SJCRH30 (cell line): ENCODE measurements around the gene AP3B1. TPM values are rescaled to one million over a fixed set of nuclear protein-coding genes. Genes with fewer than 3 reads are reported as not detected.
"Not testable (repeated sequence)": the region's sequence is repeated elsewhere in the genome, so short reads cannot be mapped to it uniquely, and the experiment has no call there.

Experiments
- DNase-seq, 2 experiments: peaks; one replicate each; pipeline ENCODE4 v3.0.0-alpha.2; 2015 to 2020
- H3K27ac ChIP-seq: fragments of 250-450 bp; sonication (Bioruptor Pico); 2 replicates; pipeline ENCODE4 v1.5.1; 2020; ENCODE audit warnings: mild to moderate bottlenecking, moderate library complexity
- H3K27me3 ChIP-seq: fragments of 250-450 bp; sonication (Bioruptor Pico); 2 replicates; pipeline ENCODE4 v1.5.1; 2020; ENCODE audit warnings: mild to moderate bottlenecking, moderate library complexity
- H3K36me3 ChIP-seq: fragments of 250-450 bp; sonication (Bioruptor Pico); 2 replicates; pipeline ENCODE4 v1.5.1; 2020; ENCODE audit warnings: mild to moderate bottlenecking, moderate library complexity
- H3K4me1 ChIP-seq: fragments of 250-450 bp; sonication (Bioruptor Pico); 2 replicates; pipeline ENCODE4 v1.5.1; 2020; ENCODE audit warnings: mild to moderate bottlenecking, moderate library complexity
- H3K4me3 ChIP-seq: fragments of 250-450 bp; sonication (Bioruptor Pico); 2 replicates; pipeline ENCODE4 v1.5.1; 2020; ENCODE audit warnings: mild to moderate bottlenecking, moderate library complexity
- H3K9me3 ChIP-seq: fragments of 250-450 bp; sonication (Bioruptor Pico); replicated peaks from 2 replicates; pipeline ENCODE4 v1.5.1; 2020; ENCODE audit warnings: mild to moderate bottlenecking, moderate library complexity
- total RNA-seq: library from RNA; depleted of rRNA; stranded (reverse); fragments of >200 nt; shearing (Covaris generic); gene quantifications from 2 replicates; pipeline ENCODE4 v1.2.3, GENCODE V29; 2014

AP3B1 gene
- total RNA-seq, 1 experiment from 2014 or later = 93.0 TPM

DNA sequence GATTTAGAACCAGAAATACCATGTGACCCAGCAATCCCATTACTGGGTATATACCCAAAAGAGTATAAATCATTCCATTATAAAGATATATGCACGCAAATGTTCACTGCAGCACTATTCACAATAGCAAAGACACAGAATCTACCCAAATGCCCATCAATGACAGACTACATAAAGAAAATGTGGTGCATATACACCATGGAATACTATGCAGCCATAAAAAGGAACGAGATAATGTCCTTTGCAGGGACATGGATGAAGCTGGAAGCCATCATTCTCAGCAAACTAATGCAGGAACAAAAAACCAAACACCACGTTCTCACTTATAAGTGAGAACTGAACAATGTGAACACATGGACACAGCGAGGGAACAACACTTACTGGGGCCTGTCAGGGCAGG, 105.8 kb downstream of the AP3B1 start:
- not testable (repeated sequence) for DNase-seq, H3K4me1 ChIP-seq

DNA sequence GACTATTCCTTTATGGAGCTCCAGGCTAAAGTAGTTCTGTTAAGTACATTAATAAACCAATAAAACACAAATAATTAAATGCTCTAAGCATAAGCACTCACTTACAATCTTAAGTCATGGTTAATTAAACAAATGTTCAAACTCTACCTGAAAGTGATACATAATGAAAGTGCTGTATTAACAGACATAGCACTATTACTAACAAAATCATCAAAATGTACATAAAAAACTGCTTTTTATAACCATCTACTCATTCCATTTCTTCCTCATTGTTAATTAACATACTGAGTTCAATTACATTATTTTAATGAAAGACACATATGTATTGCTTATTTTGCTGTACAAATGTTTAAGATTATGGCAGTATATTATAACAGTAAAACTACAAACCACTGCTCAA, 107.3 kb downstream of the AP3B1 start:
- Histone ChIP-seq H3K4me3 (no peak overlapping the region), H3K27ac (no peak overlapping the region), H3K9me3 (no peaks in the 10 kb centered on the region; the same call in 1 of the 2 replicates), H3K4me1 (no peaks in the 10 kb centered on the region), H3K36me3 (0 out of 2 replicates have a peak, but pooled peaks cover 3% of the 10 kb centered on the region), H3K27me3 (no peaks in the 10 kb centered on the region)
- DNase-seq = no peak

More for the DNA sequence above, 105.8 kb downstream of the AP3B1 start:
- not testable (repeated sequence) for H3K27me3 ChIP-seq, H3K9me3 ChIP-seq, H3K4me3 ChIP-seq, H3K27ac ChIP-seq, H3K36me3 ChIP-seq

- H3K4me1 ChIP-seq = no peaks in the 10 kb centered on the region
- no peak for DNase-seq
- no peaks in the 10 kb centered on the region for H3K27me3 ChIP-seq
- H3K9me3 ChIP-seq = no peaks in the 10 kb centered on the region
- H3K27ac ChIP-seq = no peak overlapping the region
- H3K4me3 ChIP-seq = no peak overlapping the region
- peaks cover 13% of the 10 kb centered on the region for H3K36me3 ChIP-seq
Measured at GRCh38 chr5:78182838-78183237, 111.7 kb downstream of the AP3B1 start.

DNA sequence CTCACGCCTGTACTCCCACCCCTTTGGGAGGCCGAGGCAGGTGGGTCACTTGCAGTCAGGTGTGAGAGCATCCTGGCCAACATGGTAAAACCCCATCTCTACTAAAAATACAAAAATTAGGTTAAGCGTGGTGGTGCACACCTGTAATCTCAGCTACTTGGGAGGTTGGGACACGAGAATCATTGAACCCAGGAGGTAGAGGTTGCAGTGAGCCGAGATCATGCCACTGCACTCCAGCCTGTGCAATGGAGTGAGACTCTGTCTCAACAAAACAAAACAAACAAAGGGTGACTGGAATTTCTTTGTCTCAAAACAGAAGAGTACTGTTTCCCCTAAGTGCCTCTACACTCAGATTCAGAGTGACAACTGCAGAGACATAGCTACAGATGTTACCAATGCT, 116.1 kb downstream of the AP3B1 start:
- H3K36me3 ChIP-seq = peaks cover 43% of the 10 kb centered on the region

DNA sequence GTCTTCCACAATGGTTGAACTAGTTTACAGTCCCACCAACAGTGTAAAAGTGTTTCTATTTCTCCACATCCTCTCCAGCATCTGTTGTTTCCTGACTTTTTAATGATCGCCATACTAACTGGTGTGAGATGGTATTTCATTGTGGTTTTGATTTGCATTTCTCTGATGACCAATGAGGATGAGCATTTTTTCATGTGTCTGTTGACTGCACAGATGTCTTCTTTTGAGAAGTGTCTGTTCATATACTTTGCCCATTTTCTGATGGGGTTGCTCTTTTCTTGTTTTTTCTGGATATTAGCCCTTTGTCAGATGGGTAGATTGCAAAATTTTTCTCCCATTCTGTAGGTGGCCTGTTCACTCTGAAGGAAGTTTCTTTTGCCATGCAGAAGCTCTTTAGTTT, 124.2 kb downstream of the AP3B1 start:
- not testable (repeated sequence) for H3K4me3 ChIP-seq, H3K9me3 ChIP-seq, H3K27ac ChIP-seq, H3K27me3 ChIP-seq, H3K4me1 ChIP-seq, DNase-seq
- peaks cover 29% of the 10 kb centered on the region for H3K36me3 ChIP-seq

More for the DNA sequence above, 116.1 kb downstream of the AP3B1 start:
- H3K9me3 ChIP-seq = no peaks in the 10 kb centered on the region
- no peak overlapping the region for H3K4me3 ChIP-seq
- no peak for DNase-seq
- H3K4me1 ChIP-seq = no peaks in the 10 kb centered on the region
- H3K27ac ChIP-seq = no peak overlapping the region
- no peaks in the 10 kb centered on the region for H3K27me3 ChIP-seq

DNA sequence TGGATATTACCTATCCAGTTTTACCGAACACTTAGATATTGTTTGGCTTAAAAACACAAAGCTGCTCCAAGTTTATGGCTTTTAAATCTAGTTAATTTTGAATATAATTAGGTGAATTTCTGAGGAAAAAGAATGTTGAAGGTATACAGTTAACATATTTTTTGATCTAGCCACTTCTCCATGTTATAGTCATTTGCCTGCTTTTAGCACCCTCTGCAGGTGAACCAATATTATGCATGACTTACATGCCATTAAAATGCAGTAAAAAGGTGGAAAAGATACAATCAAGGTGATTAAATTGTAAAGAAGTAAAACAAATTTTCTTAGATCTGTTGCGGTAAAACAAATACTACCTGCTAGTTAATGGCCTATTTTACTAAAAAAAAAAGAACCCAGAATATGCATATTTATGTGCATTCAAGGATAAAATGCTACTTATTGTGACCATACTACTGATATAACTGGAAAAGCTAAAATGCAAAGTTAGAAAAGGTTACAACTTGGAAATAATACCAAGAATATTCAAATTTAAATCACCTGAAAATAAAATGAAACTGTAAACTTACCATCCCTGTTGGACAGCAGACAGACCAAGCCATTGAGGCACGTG, 132.1 kb downstream of the AP3B1 start:
- H3K36me3 ChIP-seq = peaks cover 19% of the 10 kb centered on the region
- no peak overlapping the region for H3K4me3 ChIP-seq
- no peaks in the 10 kb centered on the region for H3K4me1 ChIP-seq
- no peak overlapping the region for H3K27ac ChIP-seq
- no peaks in the 10 kb centered on the region for H3K27me3 ChIP-seq
- H3K9me3 ChIP-seq = no peaks in the 10 kb centered on the region; the same call in none of the 2 replicates
- DNase-seq = peak; percentile 42 to 76

DNA sequence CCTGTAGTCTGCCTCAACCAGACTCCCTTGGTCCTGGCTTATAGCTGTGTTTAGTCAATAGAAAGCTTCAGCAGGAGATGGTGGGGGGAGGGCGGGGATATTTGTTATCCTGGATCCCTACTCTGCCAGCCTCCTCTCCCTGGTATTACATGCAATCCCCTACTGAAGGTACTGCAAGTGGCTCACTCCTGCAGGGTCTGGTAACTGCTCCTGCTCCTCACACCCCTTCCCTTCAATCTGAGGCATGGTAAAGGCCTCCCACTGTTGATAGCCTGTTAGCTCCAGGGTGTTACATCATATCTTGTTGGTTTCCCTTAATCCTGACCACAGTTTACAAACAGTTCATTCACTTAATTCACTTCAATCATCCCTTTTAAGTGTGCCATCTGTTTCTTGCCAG, 137.5 kb downstream of the AP3B1 start:
- DNase-seq = peak in 1 of 2 experiments; percentile 11
- Histone ChIP-seq H3K9me3 (0 out of 2 replicates have a peak, but pooled peaks cover 5% of the 10 kb centered on the region), H3K27ac (no peak overlapping the region), H3K27me3 (no peaks in the 10 kb centered on the region), H3K4me1 (no peaks in the 10 kb centered on the region), H3K36me3 (peaks cover 48% of the 10 kb centered on the region), H3K4me3 (no peak overlapping the region)

DNA sequence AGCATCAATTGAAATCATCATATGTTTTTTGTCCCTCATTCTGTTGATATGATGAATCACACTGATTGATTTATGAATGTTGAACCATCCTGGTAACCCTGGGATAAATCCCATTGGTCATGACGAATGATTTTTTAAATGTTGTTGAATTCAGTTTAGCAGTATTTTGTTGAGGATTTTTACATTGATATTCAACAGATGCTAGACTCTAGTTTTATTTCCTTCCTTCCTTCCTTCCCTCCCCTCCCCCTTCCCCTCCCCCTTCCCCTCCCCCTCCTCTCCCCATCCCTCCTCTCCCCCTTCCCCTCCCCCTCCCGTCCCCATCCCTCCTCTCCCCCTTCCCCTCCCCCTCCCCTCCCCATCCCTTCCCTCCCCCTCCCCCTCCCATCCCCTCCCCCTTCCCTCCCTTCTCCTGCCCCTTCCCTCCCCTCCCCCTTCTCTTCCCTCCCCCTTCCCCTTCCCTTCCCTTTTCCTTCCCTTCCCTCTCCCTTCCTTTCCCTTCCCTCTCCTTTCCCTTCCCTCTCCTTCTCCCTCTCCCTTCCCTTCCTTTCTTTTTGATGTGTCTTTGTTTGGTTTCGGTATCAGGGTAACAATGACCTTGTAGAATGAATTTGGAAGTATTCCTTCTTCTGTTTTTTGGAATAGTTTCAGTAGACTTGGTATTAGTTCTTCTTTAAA, 142.8 kb downstream of the AP3B1 start:
- no peak for DNase-seq
- Histone ChIP-seq H3K4me3 (no peak overlapping the region), H3K36me3 (peaks cover 39% of the 10 kb centered on the region), H3K27ac (no peak overlapping the region), H3K4me1 (no peaks in the 10 kb centered on the region), H3K27me3 (no peaks in the 10 kb centered on the region), H3K9me3 (0 out of 2 replicates have a peak, but pooled peaks cover 5% of the 10 kb centered on the region)

DNA sequence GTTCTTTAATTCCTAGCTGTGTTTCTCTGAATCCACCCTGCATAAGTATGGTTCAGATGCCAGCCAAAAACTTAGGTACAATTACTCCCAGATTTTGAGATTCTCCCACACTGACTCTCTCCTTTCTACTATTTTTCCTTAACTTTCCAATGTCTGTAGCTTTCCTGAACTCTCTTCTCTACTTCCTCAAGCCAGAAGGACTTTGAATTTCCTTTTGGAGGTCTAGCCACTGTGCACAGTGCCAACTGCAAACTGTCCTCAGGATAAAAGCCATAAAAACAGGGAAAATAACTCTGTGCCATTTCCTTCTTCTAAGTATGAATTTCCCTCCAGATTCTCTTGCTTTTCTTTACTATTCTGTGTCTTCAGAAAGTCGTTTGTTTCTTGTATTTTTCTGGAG, 157.2 kb downstream of the AP3B1 start:
- no peaks in the 10 kb centered on the region for H3K27me3 ChIP-seq
- peaks cover 33% of the 10 kb centered on the region for H3K36me3 ChIP-seq
- H3K27ac ChIP-seq = no peak overlapping the region
- H3K9me3 ChIP-seq = no peaks in the 10 kb centered on the region
- no peaks in the 10 kb centered on the region for H3K4me1 ChIP-seq
- DNase-seq = no peak
- no peak overlapping the region for H3K4me3 ChIP-seq

DNA sequence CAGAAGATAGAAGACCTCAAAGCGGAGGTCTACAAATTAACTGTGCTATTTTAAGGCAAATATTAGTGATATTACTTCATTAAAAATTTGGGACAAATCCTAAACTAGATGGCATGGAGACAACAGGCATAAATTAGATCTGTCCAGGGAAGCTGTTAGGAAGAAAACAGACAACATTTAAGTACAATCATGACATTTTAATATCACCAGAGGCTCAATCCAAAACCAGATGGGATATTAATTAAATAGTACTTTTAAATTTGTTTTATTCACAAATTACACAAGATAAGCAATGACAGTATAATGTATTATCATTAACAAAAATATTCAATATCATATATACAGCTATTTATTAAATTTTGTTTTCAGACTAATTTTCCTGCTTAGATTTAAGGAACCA, 161.1 kb downstream of the AP3B1 start:
- no peaks in the 10 kb centered on the region for H3K9me3 ChIP-seq

DNA sequence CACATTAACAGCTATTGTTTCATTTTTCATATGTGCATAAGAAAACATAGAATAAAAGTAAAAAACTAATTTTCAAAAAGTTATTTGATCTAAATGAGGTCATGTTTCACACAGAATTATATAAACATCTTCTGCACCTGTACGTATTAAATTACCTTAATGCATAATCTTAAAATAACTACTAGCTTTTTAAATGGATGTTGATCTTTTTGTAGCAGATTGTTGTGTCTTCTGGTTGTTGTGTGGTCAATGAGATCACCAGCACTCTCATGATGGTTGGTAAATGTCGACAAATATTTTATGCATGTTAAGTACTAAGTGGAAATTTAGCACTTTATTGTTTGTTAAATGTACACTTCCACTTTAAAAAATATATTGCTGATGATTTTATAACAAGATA, 162.0 kb downstream of the AP3B1 start:
- H3K36me3 ChIP-seq = peaks cover 11% of the 10 kb centered on the region
- no peak overlapping the region for H3K4me3 ChIP-seq
- H3K9me3 ChIP-seq = no peaks in the 10 kb centered on the region
- no peak for DNase-seq
- H3K27me3 ChIP-seq = no peaks in the 10 kb centered on the region
- no peak overlapping the region for H3K27ac ChIP-seq
- H3K4me1 ChIP-seq = no peaks in the 10 kb centered on the region

More for the DNA sequence above, 161.1 kb downstream of the AP3B1 start:
- Histone ChIP-seq H3K4me3 (no peak overlapping the region), H3K27me3 (no peaks in the 10 kb centered on the region), H3K27ac (no peak overlapping the region), H3K36me3 (peaks cover 12% of the 10 kb centered on the region), H3K4me1 (no peaks in the 10 kb centered on the region)
- DNase-seq = no peak

DNA sequence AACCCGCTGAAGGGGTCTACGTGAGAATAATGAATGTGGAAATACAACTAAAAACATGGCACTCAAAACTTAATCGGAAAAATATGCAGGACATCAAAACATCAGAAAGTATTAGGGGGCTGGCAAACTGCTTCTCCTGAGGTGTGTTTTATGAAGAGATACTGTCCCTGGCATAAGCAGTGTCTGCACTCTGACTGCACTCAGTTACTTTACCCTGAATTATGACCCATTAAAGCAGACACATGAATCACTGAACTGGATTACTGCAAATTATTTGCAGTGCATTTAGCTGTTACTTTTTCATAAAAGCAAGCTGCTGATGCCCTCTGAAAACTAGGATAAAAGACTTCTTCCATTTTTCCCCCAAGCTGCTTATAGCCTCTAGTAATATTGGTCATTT, 164.9 kb downstream of the AP3B1 start:
- Histone ChIP-seq H3K9me3 (no peaks in the 10 kb centered on the region), H3K36me3 (peaks cover 7% of the 10 kb centered on the region; the same call in 1 of the 2 replicates), H3K27ac (no peak overlapping the region), H3K27me3 (no peaks in the 10 kb centered on the region), H3K4me1 (no peaks in the 10 kb centered on the region), H3K4me3 (no peak overlapping the region)
- no peak for DNase-seq

GRCh38 chr5:78127875-78128274, 166.6 kb downstream of the AP3B1 start:
- H3K27ac ChIP-seq = no peak overlapping the region
- no peak for DNase-seq
- H3K36me3 ChIP-seq = peaks cover 5% of the 10 kb centered on the region; the same call in 1 of the 2 replicates
- H3K9me3 ChIP-seq = 0 out of 2 replicates have a peak, but pooled peaks cover 4% of the 10 kb centered on the region
- H3K27me3 ChIP-seq = no peaks in the 10 kb centered on the region
- H3K4me3 ChIP-seq = no peak overlapping the region
- no peaks in the 10 kb centered on the region for H3K4me1 ChIP-seq

DNA sequence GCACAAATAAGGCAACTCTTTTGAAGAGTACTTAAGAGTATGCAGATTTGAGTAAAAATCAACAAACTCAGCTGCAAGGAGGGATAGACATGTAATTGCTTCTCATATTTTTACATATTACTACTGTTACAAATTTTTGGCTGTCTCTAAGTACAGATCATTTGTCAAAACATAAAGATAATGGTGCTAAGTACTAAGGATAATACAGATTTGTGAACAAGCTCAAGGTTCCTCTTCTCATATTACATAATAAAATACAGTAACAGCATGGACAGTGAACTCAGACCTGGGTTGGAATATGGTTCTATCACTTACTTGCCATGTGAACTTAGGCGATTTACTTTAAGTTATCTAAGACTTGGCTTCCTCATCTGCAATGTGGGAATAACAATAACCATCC, 168.0 kb downstream of the AP3B1 start:
- Histone ChIP-seq H3K4me3 (no peak overlapping the region), H3K9me3 (0 out of 2 replicates have a peak, but pooled peaks cover 4% of the 10 kb centered on the region), H3K27ac (no peak overlapping the region), H3K4me1 (no peaks in the 10 kb centered on the region), H3K36me3 (peaks cover 5% of the 10 kb centered on the region; the same call in 1 of the 2 replicates), H3K27me3 (no peaks in the 10 kb centered on the region)
- no peak for DNase-seq

DNA sequence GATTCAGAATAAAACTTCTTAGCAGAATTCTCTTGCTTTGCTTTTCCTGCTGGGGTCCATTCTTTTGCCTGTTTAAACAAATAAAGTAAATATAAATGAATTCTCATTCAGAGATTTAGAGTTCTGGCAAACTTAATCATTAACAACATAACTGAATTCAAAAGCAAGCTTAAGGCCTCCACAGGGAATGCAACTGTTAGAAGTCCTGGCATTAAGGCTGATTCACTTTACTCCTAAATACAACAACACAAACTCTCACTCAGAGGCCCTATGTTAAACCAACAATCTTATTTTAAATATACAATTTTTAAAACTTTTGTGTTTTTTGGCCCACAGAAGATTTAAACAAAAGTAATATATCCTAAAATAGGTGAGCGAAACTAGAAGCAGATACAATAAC, 178.3 kb downstream of the AP3B1 start:
- Histone ChIP-seq H3K27me3 (no peaks in the 10 kb centered on the region), H3K36me3 (peaks cover 36% of the 10 kb centered on the region), H3K4me3 (no peak overlapping the region), H3K4me1 (no peaks in the 10 kb centered on the region), H3K9me3 (no peaks in the 10 kb centered on the region), H3K27ac (no peak overlapping the region)
- DNase-seq = no peak
